Iris pigment epithelial cell (primary cell): ENCODE measurements around the gene KRTAP10-3.
"Not testable (repeated sequence)": the region's sequence is repeated elsewhere in the genome, so short reads cannot be mapped to it uniquely, and the experiment has no call there.

Experiments used
- DNase-seq: peaks from one replicate; pipeline ENCODE4 v3.0.0-alpha.2; 2011; ENCODE audit warnings: low read depth

The KRTAP10-3 gene

GRCh38 chr21:44571296-44571695 is 12.7 kb upstream of the KRTAP10-3 start:
- DNase-seq: no peak

- DNase-seq: no peak
Measured at GRCh38 chr21:44569861-44570517, 11.4 kb upstream of the KRTAP10-3 start.

- no peak for DNase-seq
Measured at GRCh38 chr21:44568667-44569556, 10.3 kb upstream of the KRTAP10-3 start.

GRCh38 chr21:44568261-44568660 is 9.7 kb upstream of the KRTAP10-3 start:
- DNase-seq: no peak

GRCh38 chr21:44567481-44568171 is 9.0 kb upstream of the KRTAP10-3 start:
- DNase-seq: no peak

GRCh38 chr21:44566403-44566802 is 7.8 kb upstream of the KRTAP10-3 start:
- no peak for DNase-seq

GRCh38 chr21:44564886-44565598 is 6.4 kb upstream of the KRTAP10-3 start:
- no peak for DNase-seq

GRCh38 chr21:44564099-44564498 is 5.5 kb upstream of the KRTAP10-3 start:
- DNase-seq: no peak

- not testable (repeated sequence) for DNase-seq
Measured at GRCh38 chr21:44558329-44558675, 293 bp downstream of the KRTAP10-3 start.

- no peak for DNase-seq
Measured at GRCh38 chr21:44557491-44558328, 885 bp downstream of the KRTAP10-3 start.

- DNase-seq: no peak
Measured at GRCh38 chr21:44556879-44557278, 1.7 kb downstream of the KRTAP10-3 start.

GRCh38 chr21:44555200-44555875 is 3.3 kb downstream of the KRTAP10-3 start:
- no peak for DNase-seq

- DNase-seq: no peak
Measured at GRCh38 chr21:44552681-44553080, 5.9 kb downstream of the KRTAP10-3 start.

GRCh38 chr21:44552136-44552535 is 6.5 kb downstream of the KRTAP10-3 start:
- no peak for DNase-seq

GRCh38 chr21:44551340-44551961 is 7.1 kb downstream of the KRTAP10-3 start, which contains the start of gene KRTAP10-2:
Gene KRTAP10-2 (minus strand): TSS chr21:44551505. CDS start chr21:44551458, 47 bp downstream.
- no peak for DNase-seq

- no peak for DNase-seq
Measured at GRCh38 chr21:44550807-44551206, 7.8 kb downstream of the KRTAP10-3 start.

- not testable (repeated sequence) for DNase-seq
Measured at GRCh38 chr21:44550285-44550684, 8.3 kb downstream of the KRTAP10-3 start.

GRCh38 chr21:44549525-44550211 is 8.9 kb downstream of the KRTAP10-3 start:
- DNase-seq: no peak

- DNase-seq: no peak
Measured at GRCh38 chr21:44548922-44549321, 9.7 kb downstream of the KRTAP10-3 start.
